HG02840 (cell line): ENCODE data around the gene PDPK1.
"Not testable (repeated sequence)": the region's sequence is repeated elsewhere in the genome, so short reads cannot be mapped to it uniquely, and the experiment has no call there.

Source experiments
- ATAC-seq: cut with Tn5 transposase; IDR thresholded peaks from one replicate; pipeline ENCODE4 v1.9.1; 2021; ENCODE audit warnings: mild to moderate bottlenecking, moderate library complexity, moderate number of reproducible peaks; ENCODE audit not compliant: unreplicated experiment, low FRiP score

The PDPK1 gene

DNA sequence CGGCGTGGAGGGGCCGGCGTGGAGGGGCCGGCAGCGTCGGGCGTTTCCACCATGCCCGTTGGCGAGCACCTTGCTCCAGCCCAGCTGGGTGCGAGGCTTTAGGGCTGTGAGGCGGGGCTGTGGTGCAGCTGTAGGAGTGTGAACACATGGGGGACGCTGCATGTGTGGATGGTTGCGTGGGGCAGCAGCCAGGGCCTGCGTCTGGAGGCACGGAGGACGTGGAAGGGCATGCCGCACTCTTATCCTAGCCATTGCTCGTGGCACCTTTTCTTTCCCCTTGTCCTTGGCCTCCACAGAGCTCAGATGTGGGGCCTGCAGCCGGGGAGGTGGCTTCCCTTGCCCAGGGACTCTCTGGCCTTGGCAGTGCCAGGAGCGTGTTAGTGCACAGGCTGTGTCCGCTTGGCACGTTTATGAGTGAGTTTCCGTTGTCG, 47.8 kb downstream of the PDPK1 start:
- ATAC-seq = no peak

DNA sequence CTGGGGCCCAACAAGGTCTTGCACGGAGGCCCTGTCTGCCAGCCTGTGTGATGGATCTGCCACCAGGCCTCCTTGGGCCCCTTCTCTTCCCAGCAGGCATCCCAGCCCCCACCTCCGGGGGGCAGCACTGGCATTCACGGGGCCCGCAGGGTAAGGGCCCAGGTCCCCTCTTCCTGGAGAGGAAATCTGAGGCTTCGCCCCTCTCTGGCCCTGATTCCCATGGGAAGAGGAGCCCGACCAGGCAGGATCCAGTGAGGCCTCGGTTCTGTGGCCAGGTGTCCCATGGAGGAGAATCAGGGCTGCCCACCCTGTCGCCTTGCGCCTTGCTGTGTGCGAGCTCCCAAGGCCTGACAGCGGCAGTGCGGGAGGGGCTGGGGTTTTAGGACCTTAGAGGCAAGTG, 48.4 kb downstream of the PDPK1 start:
- ATAC-seq = no peak

DNA sequence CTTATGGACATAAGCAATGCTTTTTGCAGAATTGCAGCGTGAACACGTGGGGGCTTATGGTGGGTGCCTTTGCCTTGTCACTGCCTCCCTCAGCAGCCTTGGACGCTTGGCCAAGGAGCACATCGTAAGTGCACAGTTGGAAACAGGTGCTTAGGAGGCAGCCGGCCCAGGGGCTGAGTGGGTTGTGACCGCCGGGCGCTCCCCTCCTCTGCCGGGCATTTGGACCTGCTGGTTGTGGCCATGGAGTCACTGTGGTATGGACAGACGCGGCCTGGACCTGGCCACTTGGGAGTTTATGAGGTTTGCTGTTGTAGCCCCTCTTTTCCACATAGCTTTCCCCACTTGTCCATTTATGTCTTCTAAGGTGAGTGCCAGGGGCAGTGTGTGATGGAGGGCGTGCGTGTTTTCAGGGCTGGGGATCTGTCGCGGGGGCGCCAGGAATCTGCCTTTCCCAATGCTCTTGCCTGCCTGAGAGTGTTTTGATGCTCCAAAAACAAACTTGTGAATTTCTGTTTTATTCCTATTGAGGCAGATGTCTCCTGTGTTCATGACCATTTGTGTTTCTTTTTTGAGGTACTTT, 49.2 kb downstream of the PDPK1 start:
- no peak for ATAC-seq

DNA sequence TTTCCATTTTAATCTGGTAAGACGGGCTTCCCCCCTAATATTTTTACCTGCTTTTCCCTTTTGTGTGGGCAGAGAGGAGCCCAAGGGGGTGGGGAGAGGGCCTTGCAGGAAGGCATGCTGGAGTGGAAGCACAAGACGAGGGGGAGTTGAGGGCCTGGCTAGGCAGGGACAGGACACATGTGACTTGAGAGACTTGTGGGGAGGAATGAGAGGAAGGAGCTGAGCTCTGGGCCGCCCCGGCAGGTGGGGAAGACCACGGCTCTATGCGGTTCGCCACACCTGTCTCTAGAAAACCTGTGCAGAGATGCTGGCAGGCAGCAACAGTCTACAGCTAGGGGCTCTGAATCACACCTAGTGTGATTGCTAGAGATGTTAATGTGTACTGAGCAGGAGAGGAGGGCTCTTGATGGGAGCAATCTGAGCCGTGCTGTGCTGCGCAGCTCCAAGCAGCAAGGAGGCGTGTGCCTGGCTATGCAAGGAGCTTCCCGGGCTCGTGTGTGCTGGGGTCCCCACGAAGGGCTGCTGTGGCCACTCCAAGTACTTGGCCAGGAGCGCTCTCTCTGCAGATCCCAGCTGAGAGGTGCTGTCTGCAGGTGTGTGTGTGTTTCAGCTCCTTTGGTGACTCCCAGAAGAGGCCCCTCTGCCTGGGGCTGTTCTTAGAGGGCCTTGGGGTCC, 50.2 kb downstream of the PDPK1 start:
- no peak for ATAC-seq

DNA sequence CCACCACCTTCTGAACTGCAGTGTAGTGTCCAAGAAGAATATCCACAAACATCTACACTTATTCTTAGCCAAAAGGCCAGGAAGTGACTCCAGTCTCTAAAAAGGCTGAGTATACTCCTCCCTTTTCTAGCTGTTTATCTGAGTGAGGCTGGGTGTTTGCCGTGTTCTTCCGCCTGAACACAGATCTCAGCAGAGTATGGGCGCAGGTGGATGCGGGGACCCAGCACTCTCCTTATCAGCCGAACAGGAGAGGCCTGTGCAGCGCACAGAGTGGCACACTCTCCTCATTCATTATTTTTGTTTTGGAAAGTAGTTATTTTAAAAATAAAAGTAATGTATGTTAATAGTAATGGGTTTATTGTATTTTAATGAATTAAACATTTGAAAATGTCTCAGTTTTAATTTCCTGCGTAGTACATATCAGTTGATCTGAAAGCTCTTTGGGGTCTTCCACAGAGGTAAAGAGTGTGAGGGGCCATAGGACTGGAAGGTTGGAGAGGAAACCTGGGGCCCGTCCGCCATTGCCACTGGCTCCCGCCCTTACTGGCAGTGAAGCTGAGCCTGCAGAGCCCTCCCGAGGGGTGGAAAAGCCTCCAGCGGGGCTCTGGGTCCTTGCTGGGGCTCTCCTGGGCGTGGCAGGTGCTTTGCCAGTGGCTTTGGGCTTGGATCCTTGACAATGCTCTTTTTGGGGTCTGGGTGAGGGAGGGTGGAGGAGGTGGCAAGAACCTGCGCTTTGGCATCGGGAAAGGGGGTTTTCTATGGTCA, 53.8 kb downstream of the PDPK1 start:
- no peak for ATAC-seq

DNA sequence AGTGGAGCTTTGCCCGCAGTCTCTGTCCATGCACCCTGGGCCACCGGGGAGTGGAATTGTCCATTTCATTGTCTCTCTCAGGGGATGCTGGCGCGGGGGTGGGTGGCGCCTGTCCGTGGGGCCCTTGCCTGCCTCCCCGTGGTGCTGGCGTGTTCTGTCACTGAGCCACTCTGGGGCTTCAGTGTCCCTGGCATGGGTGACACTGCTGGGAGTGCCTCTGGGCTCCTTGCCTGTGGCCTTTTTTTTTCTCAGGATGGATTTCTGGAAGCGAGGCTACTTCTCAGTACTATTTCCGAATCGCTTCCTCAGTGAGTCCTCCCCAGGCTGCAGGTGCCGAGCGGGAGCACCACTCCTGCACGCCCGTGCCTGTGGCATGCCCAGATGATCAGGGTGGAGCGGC, 55.0 kb downstream of the PDPK1 start:
- no peak for ATAC-seq

DNA sequence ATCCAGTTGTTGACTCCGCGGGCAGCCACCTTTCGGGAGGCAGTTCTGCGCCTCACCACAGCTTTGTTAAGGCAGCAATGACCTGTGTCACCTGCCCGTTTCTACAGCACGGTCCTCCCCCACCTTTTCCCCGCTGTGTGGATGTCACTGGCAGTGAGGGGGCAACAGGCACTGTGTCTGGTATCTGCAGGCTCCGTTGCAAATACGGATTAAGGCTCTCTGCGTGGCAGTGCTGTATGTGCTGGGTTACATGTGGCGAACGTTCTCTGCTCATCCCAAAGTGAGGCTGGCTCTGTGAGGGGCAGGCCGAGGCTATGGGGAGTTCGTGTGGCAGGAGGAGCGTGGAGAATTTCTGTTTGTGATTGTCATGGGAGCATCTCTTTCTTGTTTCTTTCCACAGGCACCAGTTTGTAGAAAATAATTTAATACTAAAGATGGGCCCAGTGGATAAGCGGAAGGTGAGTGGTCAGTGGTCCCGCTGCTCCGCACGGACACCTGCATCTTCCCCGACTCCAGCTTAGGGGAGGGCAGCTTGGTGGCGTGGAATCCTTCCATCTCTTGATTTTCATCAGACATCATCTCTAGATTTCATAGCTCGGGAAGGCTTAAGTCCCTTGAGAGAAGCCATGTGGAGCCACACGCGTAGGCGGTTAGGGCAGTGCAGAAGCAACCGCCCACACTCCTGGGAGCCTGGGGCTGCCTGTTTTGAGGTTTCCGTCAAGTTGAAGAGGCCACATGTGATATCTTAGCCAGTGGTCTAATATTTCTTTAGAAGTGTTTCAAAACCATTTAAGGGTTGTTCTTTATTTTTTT, 57.8 kb downstream of the PDPK1 start:
- no peak for ATAC-seq

DNA sequence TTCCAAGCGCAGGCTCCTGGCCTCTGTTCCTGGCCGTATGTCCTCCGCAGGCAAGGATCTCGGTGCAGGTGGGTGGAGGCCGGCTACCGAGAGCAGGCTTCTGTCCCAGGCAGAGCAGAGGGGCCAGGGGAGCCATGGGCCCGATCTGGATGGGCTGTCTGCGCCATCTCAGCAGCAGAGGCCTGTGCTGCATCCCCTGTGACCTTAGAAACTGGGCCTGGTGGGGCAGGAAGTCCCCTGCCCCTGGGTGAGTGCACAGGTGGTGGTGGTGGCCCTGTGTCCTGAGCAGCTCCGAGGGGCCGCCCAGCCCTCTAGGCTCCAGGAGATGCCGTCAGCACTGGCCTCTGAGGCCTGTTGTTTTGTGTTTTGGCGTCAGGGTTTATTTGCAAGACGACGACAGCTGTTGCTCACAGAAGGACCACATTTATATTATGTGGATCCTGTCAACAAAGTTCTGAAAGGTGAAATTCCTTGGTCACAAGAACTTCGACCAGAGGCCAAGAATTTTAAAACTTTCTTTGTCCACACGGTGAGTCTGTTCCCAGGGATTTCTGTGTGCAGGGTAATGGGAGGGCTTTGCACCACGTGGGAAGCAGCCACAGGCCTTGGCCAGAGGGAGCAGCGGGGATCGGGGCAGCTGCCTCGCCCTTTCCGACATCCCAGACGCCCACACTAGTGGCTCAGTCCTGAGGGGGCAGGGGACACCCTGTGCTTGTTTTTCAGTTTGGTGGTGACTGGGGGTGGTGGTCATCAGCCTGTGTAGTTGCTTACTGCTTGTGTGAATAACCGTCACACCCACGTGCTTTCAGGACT, 59.1 kb downstream of the PDPK1 start:
- no peak for ATAC-seq

DNA sequence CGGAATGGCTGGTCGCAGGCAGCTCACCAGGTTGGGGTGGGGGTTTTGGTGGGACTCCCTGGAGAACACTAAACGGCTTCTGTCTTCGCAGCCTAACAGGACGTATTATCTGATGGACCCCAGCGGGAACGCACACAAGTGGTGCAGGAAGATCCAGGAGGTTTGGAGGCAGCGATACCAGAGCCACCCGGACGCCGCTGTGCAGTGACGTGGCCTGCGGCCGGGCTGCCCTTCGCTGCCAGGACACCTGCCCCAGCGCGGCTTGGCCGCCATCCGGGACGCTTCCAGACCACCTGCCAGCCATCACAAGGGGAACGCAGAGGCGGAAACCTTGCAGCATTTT, 59.7 kb downstream of the PDPK1 start:
- no peak for ATAC-seq

DNA sequence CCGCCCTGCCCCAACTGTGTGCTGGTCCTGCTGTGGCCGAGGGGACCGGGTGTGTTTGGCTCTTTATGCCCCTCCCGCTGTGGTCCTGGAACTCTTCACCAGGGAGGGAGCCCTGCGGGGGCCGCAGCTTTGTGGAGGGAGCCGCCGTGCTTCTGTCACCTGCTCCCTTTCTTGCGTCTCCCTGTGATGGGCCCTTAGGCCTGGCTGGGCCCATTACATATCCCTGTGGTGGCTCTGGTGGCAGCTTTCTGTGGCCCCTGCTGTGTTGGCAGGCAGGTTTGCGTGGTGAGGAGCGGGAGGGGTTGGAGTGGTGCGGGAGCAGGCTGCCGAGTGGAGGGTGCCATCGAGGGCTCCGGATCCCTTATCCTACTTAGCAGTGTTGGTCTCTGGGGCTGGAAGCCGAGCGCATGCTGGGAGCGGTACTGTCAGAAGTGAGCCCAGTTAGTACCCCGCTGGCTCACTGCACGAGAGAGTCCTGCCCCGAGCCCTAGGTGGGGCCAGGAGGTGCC, 60.4 kb downstream of the PDPK1 start:
- no peak for ATAC-seq

DNA sequence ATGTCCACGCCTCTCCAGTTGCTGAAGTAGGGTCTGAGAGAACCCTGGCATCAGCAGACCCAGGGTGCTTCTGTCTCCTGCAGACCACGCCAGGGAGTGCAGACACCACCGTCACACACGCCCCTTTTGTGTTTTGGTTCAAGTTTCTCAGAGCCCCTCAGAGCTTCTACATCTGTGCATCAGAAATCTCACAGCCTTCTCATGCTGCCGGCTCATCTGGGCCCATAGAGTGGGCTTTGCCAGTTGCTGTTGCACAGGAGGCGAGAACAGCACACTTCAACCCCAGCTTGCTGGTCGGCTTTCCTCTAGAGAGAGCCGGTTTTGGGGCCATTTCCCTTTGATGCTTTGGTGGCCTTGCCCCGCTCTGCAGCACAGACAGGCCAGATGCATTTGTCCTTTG, 60.9 kb downstream of the PDPK1 start:
- ATAC-seq = no peak

DNA sequence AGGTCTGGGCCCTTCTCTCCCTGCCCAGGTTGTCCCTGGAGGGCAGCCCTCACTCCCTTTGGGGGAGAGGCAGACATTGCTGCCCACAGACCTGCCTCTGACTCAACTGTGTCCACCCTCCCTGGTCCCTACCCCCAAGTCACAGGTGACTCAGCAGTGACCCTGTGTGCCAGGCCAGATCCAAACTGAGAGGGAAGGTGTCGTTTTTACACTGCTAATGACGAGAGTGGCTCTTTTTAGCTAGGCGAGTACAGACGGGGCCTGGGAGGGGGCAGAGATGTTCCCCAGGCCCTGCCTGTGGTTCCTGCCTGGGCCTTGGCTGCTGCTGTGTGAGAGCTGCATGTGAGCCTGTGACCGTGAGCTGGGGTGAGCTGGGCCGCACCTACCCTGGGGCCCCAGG, 61.3 kb downstream of the PDPK1 start:
- ATAC-seq = not testable (repeated sequence)

DNA sequence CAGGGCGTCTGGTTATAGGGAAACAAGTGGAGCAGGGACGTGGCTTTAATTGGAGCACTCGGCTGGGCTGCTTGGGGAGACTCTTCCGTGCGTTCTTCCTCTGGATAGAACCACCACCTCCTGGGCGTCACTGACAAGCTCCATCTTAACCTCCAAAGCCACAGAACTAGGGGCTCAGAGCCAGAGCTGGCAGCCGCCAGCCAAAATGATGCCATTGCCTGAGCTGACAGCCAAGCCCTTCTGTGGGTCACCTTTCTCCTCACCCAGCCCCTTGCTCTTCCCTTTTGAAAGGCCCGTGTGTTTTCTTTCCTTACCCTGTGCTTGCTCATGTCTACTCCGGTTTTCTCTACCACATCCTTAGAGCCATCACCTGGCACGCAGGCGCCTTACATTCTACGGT, 62.0 kb downstream of the PDPK1 start:
- not testable (repeated sequence) for ATAC-seq

DNA sequence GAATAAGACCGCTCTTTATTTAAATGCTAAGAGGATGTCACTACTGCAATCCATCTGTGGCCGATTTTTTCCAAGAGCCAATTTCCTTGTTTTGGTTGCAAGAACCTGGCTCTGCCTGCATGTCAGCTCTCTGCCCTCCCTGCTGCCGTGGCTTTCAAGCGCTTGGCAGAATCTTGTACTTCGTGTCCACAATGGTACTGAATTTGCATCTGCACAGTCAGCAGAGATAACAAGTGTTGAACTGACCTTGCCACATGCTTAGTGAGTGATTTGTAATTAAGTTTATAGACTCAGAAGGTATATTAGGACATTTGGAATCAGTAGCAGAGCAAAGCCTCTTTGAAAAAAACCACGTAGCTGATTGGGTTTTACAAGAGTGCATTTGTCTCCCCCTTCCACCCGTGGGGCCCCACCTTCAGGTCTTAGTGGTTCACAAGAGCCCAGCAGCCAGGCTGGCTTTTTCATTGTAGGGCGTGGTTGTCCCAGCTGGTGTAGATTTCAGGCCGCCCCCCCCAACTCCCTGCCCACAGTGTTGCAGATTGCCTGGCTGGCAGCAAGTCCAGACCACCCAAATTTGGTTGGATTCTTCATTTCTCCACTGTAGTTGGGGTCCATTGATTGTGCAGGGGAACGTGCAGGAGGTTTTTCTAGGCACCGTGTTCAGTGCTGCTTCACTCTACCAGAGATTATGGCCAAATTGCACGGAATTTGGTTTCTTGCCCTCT, 63.6 kb downstream of the PDPK1 start:
- ATAC-seq = not testable (repeated sequence)

DNA sequence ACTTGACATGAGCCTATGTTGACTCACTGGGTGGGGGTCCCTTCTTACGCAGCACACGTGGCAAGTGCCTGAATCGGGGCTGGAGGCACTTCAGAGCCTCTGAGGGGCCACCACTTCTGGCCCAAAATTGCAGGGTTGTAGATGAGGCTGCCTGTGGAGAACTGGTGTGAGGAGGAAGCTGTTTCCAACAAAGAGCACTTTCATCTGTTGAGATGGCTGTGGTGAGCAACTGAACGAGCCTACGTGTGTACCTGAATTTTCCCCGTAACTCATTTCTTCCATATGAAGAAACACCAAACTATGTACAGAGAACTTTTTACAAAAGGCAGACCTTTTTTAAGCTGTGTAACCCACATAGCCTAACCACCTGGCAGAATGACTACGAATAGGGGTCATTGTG, 64.4 kb downstream of the PDPK1 start:
- not testable (repeated sequence) for ATAC-seq

DNA sequence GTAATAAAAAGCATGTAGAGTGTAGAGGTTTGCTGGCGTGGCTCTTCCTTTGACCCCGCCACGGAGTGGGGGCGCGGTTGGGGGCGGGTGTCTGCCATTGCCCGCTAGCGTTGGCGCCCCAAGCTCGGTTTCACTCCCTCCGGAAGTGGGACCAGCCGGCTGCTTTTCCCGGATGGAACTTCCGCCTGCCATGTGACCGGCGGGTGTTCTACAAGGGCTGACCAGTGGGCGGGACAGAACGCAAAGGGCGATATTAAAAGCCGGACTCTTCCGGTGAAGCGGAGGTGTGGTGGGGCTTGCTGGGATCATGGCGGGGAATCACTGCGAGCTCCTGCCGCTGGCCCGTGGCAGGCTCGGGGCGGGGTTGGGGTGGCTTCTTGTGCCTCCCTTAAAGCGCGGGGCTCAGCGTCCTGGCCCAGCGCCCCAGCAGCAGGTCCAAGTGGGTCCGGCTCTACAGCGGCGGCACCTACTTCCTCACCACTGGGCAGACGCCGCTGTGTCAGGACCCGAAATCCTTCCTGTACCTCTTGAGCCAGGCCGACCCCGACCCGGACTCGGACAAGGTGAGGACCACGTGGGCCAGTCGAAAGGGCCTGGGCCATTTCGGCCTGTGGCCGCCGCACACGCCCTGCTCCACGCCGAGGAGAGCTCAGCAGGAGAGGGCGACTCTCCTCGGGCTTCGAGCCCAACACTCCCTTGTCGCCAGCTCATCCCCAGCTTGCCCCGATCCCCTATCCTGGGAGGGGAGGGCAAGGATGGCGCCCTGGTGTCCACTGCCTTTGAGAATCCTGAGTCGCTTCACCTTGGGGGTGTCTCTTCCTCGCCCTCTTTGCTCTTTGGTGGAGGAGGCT, 65.6 kb downstream of the PDPK1 start:
- peak; percentile 73 for ATAC-seq

DNA sequence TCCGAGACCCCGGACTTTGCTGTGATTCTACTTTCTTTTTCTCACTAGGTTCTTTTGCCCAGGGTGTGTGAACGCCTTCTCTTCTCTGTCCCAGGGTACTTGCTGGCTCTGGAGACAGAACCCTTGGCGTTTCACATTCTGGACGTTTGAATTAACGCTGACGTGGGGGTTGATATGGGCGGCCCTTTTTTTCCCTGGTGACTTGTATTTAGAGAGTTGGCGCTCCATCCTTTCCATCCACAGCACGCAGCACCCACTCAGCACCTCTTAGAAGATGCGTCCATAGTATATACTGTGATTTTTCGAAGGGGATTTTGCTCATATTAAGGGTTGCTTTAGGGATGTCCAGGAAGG, 66.2 kb downstream of the PDPK1 start:
- not testable (repeated sequence) for ATAC-seq

DNA sequence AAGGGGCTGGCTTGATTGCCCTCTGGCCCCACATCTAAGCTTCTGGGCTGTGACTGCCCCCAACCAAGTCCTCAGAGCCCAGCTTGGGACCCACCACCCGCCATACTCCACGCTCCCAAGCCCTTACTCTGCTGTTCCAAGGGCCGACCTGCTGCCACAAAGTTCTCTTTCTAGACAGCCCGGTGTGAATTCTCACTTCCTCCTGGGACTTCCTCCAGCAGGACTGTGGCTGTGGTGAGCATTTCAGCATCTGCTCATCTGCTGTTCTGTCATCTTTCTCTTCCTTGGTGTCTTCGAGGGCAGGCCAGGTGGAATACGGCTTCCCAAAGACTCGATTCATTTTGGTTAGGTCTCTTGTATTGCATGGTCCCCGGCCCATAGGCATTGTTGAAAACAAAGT, 69.0 kb downstream of the PDPK1 start:
- not testable (repeated sequence) for ATAC-seq

DNA sequence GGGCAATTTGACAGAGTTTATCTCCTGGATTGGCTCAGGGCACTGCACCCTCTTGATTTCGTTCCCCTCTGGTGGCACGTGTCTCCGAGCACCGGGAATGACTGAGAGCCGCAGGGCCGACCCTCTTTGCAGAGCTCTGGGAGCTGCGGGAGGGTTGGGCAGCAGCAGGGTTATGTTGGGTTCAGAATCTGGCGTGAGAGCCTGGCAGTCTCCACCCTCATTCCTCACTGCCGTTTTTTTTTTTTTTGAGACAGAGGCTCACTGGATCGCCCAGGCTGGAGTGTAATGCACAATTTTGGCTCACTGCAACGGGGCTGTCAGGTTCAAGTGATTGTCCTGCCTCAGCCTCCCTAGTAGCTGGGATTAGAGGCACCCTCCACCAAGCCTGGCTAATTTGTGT, 71.5 kb downstream of the PDPK1 start:
- ATAC-seq = not testable (repeated sequence)
